HepG2 (cell line): ENCODE measurements around the gene TAS1R1. TPM values are rescaled to one million over a fixed set of nuclear protein-coding genes. Genes with fewer than 3 reads are reported as not detected.

Experiments used
- ATF5 ChIP-seq: sonication (generic); formaldehyde crosslinking; IDR thresholded peaks from 2 replicates; pipeline ENCODE4 v1.4.0; 2020; ENCODE audit warnings: mild to moderate bottlenecking, low read depth, missing genetic modification reagents
- ATF7 ChIP-seq, 2 experiments: fragments of 450-650 bp in 1 of 2; sonication (generic) in 1 of 2; formaldehyde crosslinking in 1 of 2; IDR thresholded peaks; 2 replicates each; pipeline versions ENCODE4 v1.4.0 to v1.6.1; 2016 to 2020; ENCODE audit warnings: antibody characterized with exemption in 1 of 2, mild to moderate bottlenecking in 1 of 2, missing genetic modification reagents in 1 of 2
- CENPX ChIP-seq: sonication (generic); formaldehyde crosslinking; IDR thresholded peaks from 2 replicates; pipeline ENCODE4 v1.9.0; 2021; ENCODE audit warnings: mild to moderate bottlenecking, missing genetic modification reagents, moderate library complexity
- CSRNP2 ChIP-seq: sonication (generic); formaldehyde crosslinking; conservative IDR thresholded peaks from 2 replicates; pipeline ENCODE4 v1.8.0; 2022; ENCODE audit warnings: low read depth, missing genetic modification reagents
- GLI4 ChIP-seq: sonication (generic); formaldehyde crosslinking; IDR thresholded peaks from 2 replicates; pipeline ENCODE4 v1.5.1; 2020; ENCODE audit warnings: missing genetic modification reagents, mild to moderate bottlenecking, moderate library complexity, borderline replicate concordance
- HNRNPK ChIP-seq: fragments of 200-400 bp; formaldehyde crosslinking; IDR thresholded peaks from 2 replicates; pipeline ENCODE4 v1.6.1; 2018; ENCODE audit warnings: low read length, low read depth, moderate library complexity, mild to moderate bottlenecking; ENCODE audit not compliant: poor library complexity, severe bottlenecking
- HOXA7 ChIP-seq: sonication (generic); formaldehyde crosslinking; IDR thresholded peaks from 2 replicates; pipeline ENCODE4 v1.8.1; 2022; ENCODE audit warnings: mild to moderate bottlenecking, missing genetic modification reagents, moderate library complexity
- LBX2 ChIP-seq: sonication (generic); formaldehyde crosslinking; IDR thresholded peaks from 2 replicates; pipeline ENCODE4 v1.5.0; 2020; ENCODE audit warnings: missing genetic modification reagents, mild to moderate bottlenecking, borderline replicate concordance
- MLX ChIP-seq: IDR thresholded peaks from 2 replicates; pipeline ENCODE4 v1.6.1; 2016
- MXD1 ChIP-seq: sonication (generic); formaldehyde crosslinking; IDR thresholded peaks from 2 replicates; pipeline ENCODE4 v1.4.0; 2020; ENCODE audit warnings: mild to moderate bottlenecking, missing genetic modification reagents
- RFXAP ChIP-seq: sonication (generic); formaldehyde crosslinking; IDR thresholded peaks from 2 replicates; pipeline ENCODE4 v1.4.0; 2020; ENCODE audit warnings: missing genetic modification reagents, borderline replicate concordance
- SNAPC2 ChIP-seq: sonication (generic); formaldehyde crosslinking; IDR thresholded peaks from 2 replicates; pipeline ENCODE4 v1.8.1; 2022; ENCODE audit warnings: mild to moderate bottlenecking, missing genetic modification reagents
- TMF1 ChIP-seq: sonication (generic); formaldehyde crosslinking; IDR thresholded peaks from 2 replicates; pipeline ENCODE4 v1.8.1; 2022; ENCODE audit warnings: low read depth, missing genetic modification reagents
- ZNF124 ChIP-seq: sonication (generic); formaldehyde crosslinking; IDR thresholded peaks from 2 replicates; pipeline ENCODE4 v1.4.0; 2020; ENCODE audit warnings: missing genetic modification reagents
- ZNF207 ChIP-seq: fragments of 450-650 bp; IDR thresholded peaks from 2 replicates; pipeline ENCODE4 v1.6.1; 2016; ENCODE audit warnings: antibody characterized with exemption, borderline replicate concordance
- ZNF296 ChIP-seq: sonication (generic); formaldehyde crosslinking; conservative IDR thresholded peaks from 2 replicates; pipeline ENCODE4 v1.5.0; 2020; ENCODE audit warnings: mild to moderate bottlenecking, missing genetic modification reagents
- ZNF501 ChIP-seq: sonication (generic); formaldehyde crosslinking; IDR thresholded peaks from 2 replicates; pipeline ENCODE4 v1.5.1; 2020; ENCODE audit warnings: mild to moderate bottlenecking, moderate library complexity, missing genetic modification reagents
- ZNF652 ChIP-seq: IDR thresholded peaks from 2 replicates; pipeline ENCODE4 v1.6.1; 2016; ENCODE audit warnings: low read depth, borderline replicate concordance
- ZNF749 ChIP-seq: sonication (generic); formaldehyde crosslinking; IDR thresholded peaks from 2 replicates; pipeline ENCODE4 v1.8.0; 2022; ENCODE audit warnings: mild to moderate bottlenecking, missing genetic modification reagents, moderate library complexity, borderline replicate concordance
- polyA plus RNA-seq, 8 experiments: library from polyadenylated mRNA; depleted of rRNA in 3 of 8; stranded (reverse) in 7 of 8; unstranded in 1 of 8; fragments of >200 nt; fragmentation: Illumina TruSeq in 4 of 8; extraction: Trizol in 4 of 8; gene quantifications; 2 replicates each; pipeline versions ENCODE4 v1.2.1 to v1.2.3, GENCODE V29; 2011 to 2016; ENCODE audit warnings: low read depth in 4 of 8, missing spikeins in 1 of 8, mixed read lengths in 1 of 8; ENCODE audit not compliant: insufficient read depth in 1 of 8
- total RNA-seq, 5 experiments: library from RNA; depleted of rRNA; stranded (reverse); fragments of >200 nt; fragmentation: Illumina TruSeq; extraction: Trizol; gene quantifications; 2 replicates each; pipeline ENCODE4 v1.2.3, GENCODE V29; 2016; ENCODE audit warnings: low read depth in 1 of 5

The TAS1R1 gene
- total and polyA plus RNA-seq, 2 of the 13 experiments (the other 11 are each of a cell fraction or from before 2014, with no cell fraction given), result 1.4 to 1.6 TPM

GRCh38 chr1:6601923-6602668 lies 47.0 kb downstream of the TAS1R1 start (continued):
- TF ChIP-seq HOXA7 (CRISPR knock-in tag) (no peak), ZNF124 (CRISPR knock-in tag) (no peak), ZNF207 (no peak), GLI4 (no peak; the same call in 1 of the 2 replicates), CSRNP2 (CRISPR knock-in tag) (no peak), ATF7 (IDR thresholded peaks at IDR 0.05) (no peak), ATF7 (CRISPR knock-in tag; IDR thresholded peaks at IDR 0.05) (no peak), LBX2 (CRISPR knock-in tag) (no peak; the same call in 1 of the 2 replicates), MLX (no peak), RFXAP (CRISPR knock-in tag) (0 out of 2 replicates have a peak, but pooled peaks have one; percentile 69), MXD1 (CRISPR knock-in tag) (peak; percentile 87), ZNF749 (CRISPR knock-in tag) (no peak), TMF1 (0 out of 2 replicates have a peak, but pooled peaks have one; percentile 50), ATF5 (CRISPR knock-in tag) (no peak), HNRNPK (peak; percentile 13), SNAPC2 (no peak), CENPX (CRISPR knock-in tag) (no peak), ZNF652 (CRISPR knock-in tag) (no peak), ZNF296 (CRISPR knock-in tag) (peak; percentile 82), ZNF501 (no peak)
